Stimulated activated CD4-positive, alpha-beta T cell treated with anti-CD3 and anti-CD28 coated beads, Interleukin-4, amount 100 ng/mL, for 1 hour (primary cell): ENCODE data around the gene NCKAP5.

ENCODE experiments used
- DNase-seq: peaks from one replicate; pipeline ENCODE4 v3.0.0-alpha.2; 2020

Gene NCKAP5

GRCh38 chr2:133418671-133419070 lies 149.6 kb downstream of the NCKAP5 start:
- DNase-seq, result no peak

GRCh38 chr2:133418021-133418420 lies 150.2 kb downstream of the NCKAP5 start:
- no peak for DNase-seq

- DNase-seq, result no peak
Measured at GRCh38 chr2:133417415-133417814, 150.8 kb downstream of the NCKAP5 start.

GRCh38 chr2:133416736-133417135 lies 151.5 kb downstream of the NCKAP5 start:
- DNase-seq, result no peak

GRCh38 chr2:133416146-133416545 lies 152.1 kb downstream of the NCKAP5 start:
- DNase-seq, result no peak

- no peak for DNase-seq
Measured at GRCh38 chr2:133415210-133415876, 152.9 kb downstream of the NCKAP5 start.

GRCh38 chr2:133414486-133415209 lies 153.6 kb downstream of the NCKAP5 start:
- no peak for DNase-seq

GRCh38 chr2:133413863-133414262 lies 154.4 kb downstream of the NCKAP5 start:
- DNase-seq, result no peak

GRCh38 chr2:133412694-133413093 lies 155.6 kb downstream of the NCKAP5 start:
- no peak for DNase-seq

GRCh38 chr2:133411857-133412256 lies 156.4 kb downstream of the NCKAP5 start:
- DNase-seq, result no peak

GRCh38 chr2:133411101-133411500 lies 157.2 kb downstream of the NCKAP5 start:
- DNase-seq, result no peak

- DNase-seq, result no peak
Measured at GRCh38 chr2:133409581-133410285, 158.5 kb downstream of the NCKAP5 start.

GRCh38 chr2:133408671-133409070 lies 159.6 kb downstream of the NCKAP5 start:
- no peak for DNase-seq

- no peak for DNase-seq
Measured at GRCh38 chr2:133407341-133407740, 160.9 kb downstream of the NCKAP5 start.

- DNase-seq, result no peak
Measured at GRCh38 chr2:133405252-133405651, 163.0 kb downstream of the NCKAP5 start.

- no peak for DNase-seq
Measured at GRCh38 chr2:133400411-133400810, 167.9 kb downstream of the NCKAP5 start.

- DNase-seq, result no peak
Measured at GRCh38 chr2:133393895-133394294, 174.4 kb downstream of the NCKAP5 start.

GRCh38 chr2:133390156-133390555 lies 178.1 kb downstream of the NCKAP5 start:
- DNase-seq, result no peak

- DNase-seq, result no peak
Measured at GRCh38 chr2:133389569-133389968, 178.7 kb downstream of the NCKAP5 start.

GRCh38 chr2:133382566-133382965 lies 185.7 kb downstream of the NCKAP5 start:
- no peak for DNase-seq

GRCh38 chr2:133380991-133381390 lies 187.3 kb downstream of the NCKAP5 start:
- DNase-seq, result no peak

GRCh38 chr2:133378928-133379549 lies 189.2 kb downstream of the NCKAP5 start:
- DNase-seq, result no peak

GRCh38 chr2:133378386-133378785 lies 189.9 kb downstream of the NCKAP5 start:
- DNase-seq, result no peak

- DNase-seq, result no peak
Measured at GRCh38 chr2:133377599-133377998, 190.7 kb downstream of the NCKAP5 start.
